K562 (cell line): ENCODE results near the gene AMOTL1. TPM values are rescaled to one million over a fixed set of nuclear protein-coding genes. Genes with fewer than 3 reads are reported as not detected.

Source experiments
- ATAC-seq: fragments of 200-7000 bp; cut with Tn5 transposase; 3 replicates; pipeline ENCODE4 v1.9.1; 2020; ENCODE audit warnings: moderate library complexity
- BruUV-seq: library from RNA; stranded (reverse); fragments of 400-500 nt; replicated peaks from 2 replicates; lab custom pipeline; 2021; lab: Mats Ljungman, UMichigan
- CTCF ChIA-PET: fragments of 300-600 bp; formaldehyde crosslinking; extraction: SDS; loops from one replicate; lab custom pipeline; 2021; ENCODE audit warnings: low intra/inter-chr PET ratio; lab: Yijun Ruan, JAX
- POLR2A ChIA-PET: fragments of 300-600, 350-650 bp; sonication (Branson Sonifier 250); formaldehyde crosslinking; extraction: SDS; loops from one replicate; lab custom pipeline; 2021; ENCODE audit warnings: antibody characterized with exemption, inconsistent platforms; lab: Yijun Ruan, JAX
- DNase-seq, 4 experiments: peaks; one replicate each; pipeline versions ENCODE4 v3.0.0 to v3.0.0-alpha.2; 2011 to 2018; ENCODE audit warnings: low spot score in 3 of 4, mixed read lengths in 3 of 4; ENCODE audit errors: extremely low read depth in 1 of 4
- FAIRE-seq: peaks from 2 replicates; lab custom pipeline; 2011; peaks lifted over from hg19 to GRCh38; lab: Jason Lieb, UNC
- H2AFZ ChIP-seq: 2 replicates; pipeline ENCODE4 v1.6.0; 2011; ENCODE audit warnings: low read depth, low read length, control low read depth, inconsistent platforms
- H3K27ac ChIP-seq: fragments of 200-600 bp; 3 replicates; pipeline ENCODE4 v1.8.0; 2011; ENCODE audit warnings: low read depth, mild to moderate bottlenecking, control low read depth, inconsistent platforms, low read length, moderate library complexity, mixed read lengths; ENCODE audit errors: extremely low read depth
- H3K27me3 ChIP-seq, 2 experiments: fragments of 300-600 bp in 1 of 2; 2 replicates in 1 of 2; 3 replicates in 1 of 2; pipeline versions ENCODE4 v1.6.0 to v1.8.0; 2011; ENCODE audit warnings: inconsistent platforms in 2 of 2, low read length in 2 of 2, mild to moderate bottlenecking in 1 of 2, mixed read lengths in 1 of 2, moderate library complexity in 1 of 2; ENCODE audit not compliant: control insufficient read depth in 2 of 2, insufficient read depth in 2 of 2
- H3K36me3 ChIP-seq: fragments of 300-600 bp; 3 replicates; pipeline ENCODE4 v1.8.0; 2011; ENCODE audit warnings: mild to moderate bottlenecking, low read length, inconsistent platforms; ENCODE audit not compliant: control insufficient read depth, insufficient read depth
- H3K4me1 ChIP-seq, 2 experiments: fragments of 200-600 bp in 1 of 2; replicated peaks in 1 of 2; 2 replicates in 1 of 2; 3 replicates in 1 of 2; pipeline versions ENCODE4 v1.5.1 to v1.8.0; 2011; ENCODE audit warnings: inconsistent platforms in 2 of 2, low read length in 2 of 2, mild to moderate bottlenecking in 1 of 2, mixed read lengths in 1 of 2, moderate library complexity in 1 of 2; ENCODE audit not compliant: control insufficient read depth in 2 of 2, insufficient read depth in 2 of 2
- H3K4me2 ChIP-seq: 2 replicates; pipeline ENCODE4 v1.6.1; 2011; ENCODE audit warnings: low read length, control low read depth, inconsistent platforms, mixed read lengths; ENCODE audit not compliant: insufficient read depth
- H3K4me3 ChIP-seq: fragments of 200-600 bp; sonication (generic), shearing (Covaris generic); 2 replicates; pipeline ENCODE4 v1.5.1; 2016; ENCODE audit warnings: control low read depth, inconsistent platforms
- H3K79me2 ChIP-seq: fragments of 200-600 bp; 3 replicates; pipeline ENCODE4 v1.8.0; 2011; ENCODE audit warnings: low read length, inconsistent platforms; ENCODE audit not compliant: control insufficient read depth, insufficient read depth
- H3K9ac ChIP-seq, 2 experiments: 2 replicates each; pipeline versions ENCODE4 v1.6.0 to v1.6.1; 2011; ENCODE audit warnings: low read depth in 2 of 2, low read length in 2 of 2, control low read depth in 1 of 2, inconsistent platforms in 1 of 2, mild to moderate bottlenecking in 1 of 2, mixed read lengths in 1 of 2; ENCODE audit not compliant: insufficient read depth in 1 of 2
- H3K9me1 ChIP-seq: one replicate; pipeline ENCODE4 v1.6.0; 2011; ENCODE audit warnings: inconsistent platforms, mild to moderate bottlenecking, low read length, moderate library complexity; ENCODE audit not compliant: control insufficient read depth, insufficient read depth
- H3K9me3 ChIP-seq: replicated peaks from 2 replicates; pipeline ENCODE4 v1.5.1; 2011; ENCODE audit warnings: low read depth, low read length, inconsistent platforms; ENCODE audit not compliant: control insufficient read depth, insufficient read depth
- H4K20me1 ChIP-seq: replicated peaks from 2 replicates; pipeline ENCODE4 v1.6.1; 2011; ENCODE audit warnings: low read length, inconsistent platforms, mixed read lengths; ENCODE audit not compliant: control insufficient read depth, insufficient read depth
- ARID4B ChIP-seq: sonication (generic); formaldehyde crosslinking; IDR thresholded peaks from 2 replicates; pipeline ENCODE4 v1.8.0; 2022; ENCODE audit warnings: mild to moderate bottlenecking, missing genetic modification reagents
- BACH1 ChIP-seq: fragments of 200-800 bp; sonication (Bioruptor generic); IDR thresholded peaks from 2 replicates; pipeline ENCODE4 v1.6.1; 2016; ENCODE audit warnings: missing genetic modification characterization, missing compliant biosample characterization
- C11orf30 ChIP-seq: fragments of 450-650 bp; IDR thresholded peaks from 2 replicates; pipeline ENCODE4 v1.6.1; 2016; ENCODE audit warnings: low read depth, mild to moderate bottlenecking
- E2F3 ChIP-seq: fragments of 250-450 bp; sonication (Bioruptor Pico); IDR thresholded peaks from 2 replicates; pipeline ENCODE4 v1.4.0; 2020; ENCODE audit warnings: mild to moderate bottlenecking
- GTF2B ChIP-seq: IDR thresholded peaks from 2 replicates; pipeline ENCODE4 v1.6.1; 2011; ENCODE audit not compliant: insufficient read length; ENCODE audit errors: extremely low read depth
- MAFF ChIP-seq: IDR thresholded peaks from 2 replicates; pipeline ENCODE4 v1.6.1; 2012; ENCODE audit warnings: low read length, improper control_type of control experiment
- MAFG ChIP-seq: fragments of 450-650 bp; conservative IDR thresholded peaks from 2 replicates; pipeline ENCODE4 v1.6.1; 2016; ENCODE audit warnings: missing genetic modification characterization, missing compliant biosample characterization
- NFE2L1 ChIP-seq: fragments of 450-650 bp; IDR thresholded peaks from 2 replicates; pipeline ENCODE4 v1.6.1; 2016; ENCODE audit warnings: missing genetic modification characterization, low read depth, mild to moderate bottlenecking, missing compliant biosample characterization, moderate library complexity, borderline replicate concordance
- OTX1 ChIP-seq: fragments of 450-650 bp; formaldehyde crosslinking; IDR thresholded peaks from 2 replicates; pipeline ENCODE4 v1.4.0; 2022; ENCODE audit warnings: mild to moderate bottlenecking
- THAP12 ChIP-seq: fragments of 250-450 bp; sonication (Bioruptor Pico); IDR thresholded peaks from 2 replicates; pipeline ENCODE4 v1.9.0; 2021; ENCODE audit warnings: mild to moderate bottlenecking, inconsistent platforms
- ZFP36 ChIP-seq: fragments of 150-350 bp; IDR thresholded peaks from 2 replicates; pipeline ENCODE4 v1.6.1; 2018; ENCODE audit warnings: low read length, low read depth; ENCODE audit not compliant: partially characterized antibody
- ZNF316 ChIP-seq: fragments of 450-650 bp; IDR thresholded peaks from 2 replicates; pipeline ENCODE4 v1.6.1; 2016
- WGBS: fragments of 100-300 bp; shearing (Covaris generic); methylation state at CpG from one replicate; pipeline ENCODE4 v1.1.6; 2016; ENCODE audit warnings: low coverage, mixed read lengths; ENCODE audit not compliant: insufficient coverage; ENCODE audit errors: missing lambda C conversion rate; 5-methylcytosine and 5-hydroxymethylcytosine counted together
- in situ Hi-C: fragments of 300-500 bp; cut with MboI; formaldehyde crosslinking; loops from 4 replicates; pipeline ENCODE4 v1.15.0; 2018; ENCODE audit warnings: inconsistent platforms, mixed read lengths
- intact Hi-C: fragments of 100-400 bp; cut with micrococcal nuclease; formaldehyde crosslinking; loops from 2 replicates; pipeline ENCODE4 v1.14.2; 2022
- polyA plus RNA-seq, 8 experiments: library from polyadenylated mRNA; depleted of rRNA in 4 of 8; stranded (reverse) in 5 of 8; unstranded in 3 of 8; fragments of >200 nt; fragmentation: Nextera tagmentation in 2 of 8; fragmentation: Illumina TruSeq in 1 of 8; extraction: Ambion mirVana in 2 of 8; extraction: Trizol in 1 of 8; gene quantifications; 2 replicates each; pipeline versions ENCODE4 v1.2.1 to v1.2.3, GENCODE V29; 2011 to 2014; ENCODE audit warnings: inconsistent platforms in 1 of 8, missing spikeins in 1 of 8
- total RNA-seq, 7 experiments: library from RNA; depleted of rRNA in 6 of 7; stranded (reverse); fragments of >200 nt in 6 of 7; fragmentation: Illumina TruSeq in 2 of 7; extraction: Trizol in 2 of 7; gene quantifications; 2 replicates each; pipeline versions ENCODE4 v1.2.1 to v1.2.3, GENCODE V29; 2011 to 2021; ENCODE audit warnings: low replicate concordance in 1 of 7

The AMOTL1 gene
- total and polyA plus RNA-seq, 9 of the 15 experiments (the other 6 are each of a cell fraction or from before 2014, with no cell fraction given), result 4.0 to 35.4 (median 14.0) TPM

GRCh38 chr11:94728966-94729751, 39.0 kb upstream of the AMOTL1 start:
- no peaks in the 10 kb centered on the region for H3K27me3 ChIP-seq
- intact Hi-C loops, result no loop called here
- H3K4me3 ChIP-seq, result no peak overlapping the region
- TF ChIP-seq THAP12 (CRISPR knock-in tag), result no peak
- no peak for TF ChIP-seq E2F3 (CRISPR knock-in tag)
- TF ChIP-seq NFE2L1 (tag), result peak; percentile 54; the same call in 1 of the 2 replicates
- no peak for TF ChIP-seq OTX1 (CRISPR knock-in tag)
- TF ChIP-seq MAFG (tag), result peak; percentile 83
- TF ChIP-seq ZNF316, result peak; percentile 66
- peak; percentile 55; the same call in 1 of the 2 replicates for TF ChIP-seq BACH1 (tag)
- TF ChIP-seq MAFF, result peak; percentile 55; the same call in 1 of the 2 replicates
- no peak for TF ChIP-seq GTF2B
- peak; percentile 61; the same call in 1 of the 2 replicates for TF ChIP-seq C11orf30
- no peak for TF ChIP-seq ARID4B (CRISPR knock-in tag)
- no peak for TF ChIP-seq ZFP36
- no peak for FAIRE-seq
- H3K4me2 ChIP-seq, result no peak overlapping the region
- H3K79me2 ChIP-seq, result no peaks in the 10 kb centered on the region
- no peak overlapping the region for H2AFZ ChIP-seq
- H3K27ac ChIP-seq, result no peak overlapping the region
- no peaks in the 10 kb centered on the region for H4K20me1 ChIP-seq
- H3K9me1 ChIP-seq, result no peaks in the 10 kb centered on the region
- peaks cover 4 to 34% of the 10 kb centered on the region in 2 experiments; a peak in 4 of 5 replicates for H3K4me1 ChIP-seq
- no peaks in the 10 kb centered on the region for H3K36me3 ChIP-seq
- no TSS peak for BruUV-seq
- H3K9ac ChIP-seq, result no peak overlapping the region
- in situ Hi-C loops, result no loop called here
- ChIA-PET POLR2A (interaction anchor here (0.5 to 1.2 kb wide), 3 partner anchors 30 to 100 kb away, joined by 3 to 6 read pairs (median 3); no protein-coding TSS in a partner anchor), CTCF (no interaction called here)
- no peak for ATAC-seq
- WGBS, result 41% methylated on average over 7 of the region's 7 CpGs
- no peak for DNase-seq
- no peaks in the 10 kb centered on the region for H3K9me3 ChIP-seq
